Breast epithelium (tissue), 4 donors: ENCODE data around the gene LRRC74B. TPM values are rescaled to one million over a fixed set of nuclear protein-coding genes. Genes with fewer than 3 reads are reported as not detected.

ENCODE experiments used
- DNase-seq, 2 donors: peaks; one replicate each; pipeline ENCODE4 v3.0.0-alpha.2; 2019; ENCODE audit warnings: low spot score in 2 of 2
- H3K27ac ChIP-seq, 2 donors: fragments of 200-600 bp; sonication (generic) in 1 of 2; one replicate each; pipeline ENCODE4 v1.5.1; 2016 to 2019; ENCODE audit warnings: mild to moderate bottlenecking in 1 of 2
- H3K27me3 ChIP-seq, 2 donors: fragments of 200-600 bp; sonication (generic) in 1 of 2; one replicate each; pipeline versions ENCODE4 v1.5.1 to v1.6.0; 2017 to 2019; ENCODE audit warnings: control low read depth in 1 of 2, mild to moderate bottlenecking in 1 of 2
- H3K36me3 ChIP-seq: fragments of 200-600 bp; one replicate; pipeline ENCODE4 v1.5.1; 2019
- H3K4me1 ChIP-seq, 2 donors: fragments of 200-600 bp; sonication (generic); one replicate each; pipeline ENCODE4 v1.5.1; 2016 to 2019; ENCODE audit warnings: control low read depth in 1 of 2
- H3K4me3 ChIP-seq, 3 donors: fragments of 200-600 bp; sonication (generic); 1 replicate in 2 of 3; 2 replicates in 1 of 3; pipeline ENCODE4 v1.5.1; 2016 to 2019; ENCODE audit warnings: mild to moderate bottlenecking in 3 of 3, moderate library complexity in 2 of 3
- H3K9me3 ChIP-seq, 2 donors: fragments of 200-600 bp; sonication (generic) in 1 of 2; one replicate each; pipeline ENCODE4 v1.5.1; 2016 to 2019; ENCODE audit warnings: control low read depth in 1 of 2
- CTCF ChIP-seq, 3 donors: fragments of 450-650 bp; IDR thresholded peaks; one replicate each; pipeline ENCODE4 v1.5.1; 2016 to 2017; ENCODE audit warnings: antibody characterized with exemption in 3 of 3, mild to moderate bottlenecking in 3 of 3, moderate library complexity in 3 of 3
- POLR2A ChIP-seq: fragments of 450-650 bp; IDR thresholded peaks from one replicate; pipeline ENCODE4 v1.6.1; 2016; ENCODE audit warnings: antibody characterized with exemption, mild to moderate bottlenecking, moderate library complexity
- POLR2AphosphoS5 ChIP-seq, 3 donors: sonication (generic); formaldehyde crosslinking; IDR thresholded peaks; one replicate each; pipeline ENCODE4 v1.6.1; 2017; ENCODE audit warnings: antibody characterized with exemption in 3 of 3
- intact Hi-C: fragments of 100-400 bp; cut with DNase I; formaldehyde crosslinking; loops from one replicate; pipeline ENCODE4 v1.15.1; 2023; ENCODE audit warnings: low total_unique reads
- total RNA-seq, 3 donors: library from RNA; depleted of rRNA; stranded (reverse); fragments of >200 nt; gene quantifications; one replicate each; pipeline ENCODE4 v1.1.0, GENCODE V29; 2016

LRRC74B gene
- total RNA-seq, 3 donors from 2014 or later: not detected

- H3K9me3 ChIP-seq: no peaks in the 10 kb centered on the region
- no peaks in the 10 kb centered on the region for H3K36me3 ChIP-seq
- H3K27me3 ChIP-seq: no peaks in the 10 kb centered on the region
- no peak for DNase-seq
- intact Hi-C loops: no loop called here
- H3K4me3 ChIP-seq: no peak overlapping the region
- H3K4me1 ChIP-seq: peaks cover 7 to 8% of the 10 kb centered on the region in 2 donors
- H3K27ac ChIP-seq: no peak overlapping the region
- no peak for TF ChIP-seq CTCF (IDR thresholded peaks at IDR 0.05)
- no peak for TF ChIP-seq POLR2A
- no peak for TF ChIP-seq POLR2AphosphoS5 (IDR thresholded peaks at IDR 0.05)
These were observed 33.0 kb upstream of the LRRC74B start for GRCh38 chr22:21012446-21013407.

- no peaks in the 10 kb centered on the region for H3K36me3 ChIP-seq
- H3K27ac ChIP-seq: peak overlapping the region; percentile 61 to 84
- no peaks in the 10 kb centered on the region for H3K27me3 ChIP-seq
- TF ChIP-seq POLR2AphosphoS5 (IDR thresholded peaks at IDR 0.05): peak in 1 of 3 donors; percentile 5
- TF ChIP-seq POLR2A: no peak
- no peak for TF ChIP-seq CTCF (IDR thresholded peaks at IDR 0.05)
- intact Hi-C loops: no loop called here
- peaks cover 7 to 8% of the 10 kb centered on the region in 2 donors for H3K4me1 ChIP-seq
- DNase-seq: no peak
- peak overlapping the region; percentile 42 to 70 (median 50) for H3K4me3 ChIP-seq
- no peaks in the 10 kb centered on the region for H3K9me3 ChIP-seq
These were observed 32.0 kb upstream of the LRRC74B start for GRCh38 chr22:21013657-21014201.

GRCh38 chr22:21014202-21014725 lies 31.5 kb upstream of the LRRC74B start:
- H3K9me3 ChIP-seq: no peaks in the 10 kb centered on the region
- TF ChIP-seq POLR2AphosphoS5 (IDR thresholded peaks at IDR 0.05) (peak in 1 of 3 donors; percentile 6), POLR2A (no peak)
- peaks cover 7 to 8% of the 10 kb centered on the region in 2 donors for H3K4me1 ChIP-seq
- peak in 1 of 2 donors; percentile 62 for DNase-seq
- intact Hi-C loops: no loop called here
- peak overlapping the region; percentile 42 to 70 (median 50) for H3K4me3 ChIP-seq
- no peaks in the 10 kb centered on the region for H3K27me3 ChIP-seq
- no peaks in the 10 kb centered on the region for H3K36me3 ChIP-seq
- H3K27ac ChIP-seq: peak overlapping the region; percentile 61 to 84

- no peaks in the 10 kb centered on the region for H3K27me3 ChIP-seq
- no peak for DNase-seq
- no peaks in the 10 kb centered on the region for H3K36me3 ChIP-seq
- peaks cover 7 to 8% of the 10 kb centered on the region in 2 donors for H3K4me1 ChIP-seq
- peak within 1 kb of the TSS; percentile 42 to 70 (median 50) for H3K4me3 ChIP-seq
- intact Hi-C loops: no loop called here
- TF ChIP-seq CTCF (IDR thresholded peaks at IDR 0.05): no peak
- no peak for TF ChIP-seq POLR2AphosphoS5 (IDR thresholded peaks at IDR 0.05)
- TF ChIP-seq POLR2A: no peak
- H3K27ac ChIP-seq: peak within 1 kb of the TSS; percentile 61 to 84
- H3K9me3 ChIP-seq: no peaks in the 10 kb centered on the region
These were observed 30.9 kb upstream of the LRRC74B start, which contains the start of gene P2RX6 for GRCh38 chr22:21014726-21015465. Gene P2RX6 (plus strand): TSS chr22:21015165. CDS start chr22:21015175, 10 bp downstream.

- no peak for TF ChIP-seq CTCF (IDR thresholded peaks at IDR 0.05)
- TF ChIP-seq POLR2AphosphoS5 (IDR thresholded peaks at IDR 0.05): no peak
- TF ChIP-seq POLR2A: no peak
- Histone ChIP-seq H3K36me3 (no peaks in the 10 kb centered on the region), H3K27ac (peak overlapping the region in 1 of 2 donors; percentile 84), H3K4me3 (no peak overlapping the region), H3K9me3 (no peaks in the 10 kb centered on the region), H3K27me3 (no peaks in the 10 kb centered on the region), H3K4me1 (peaks cover 7 to 8% of the 10 kb centered on the region in 2 donors)
- intact Hi-C loops: no loop called here
- DNase-seq: no peak
These were observed 30.2 kb upstream of the LRRC74B start for GRCh38 chr22:21015466-21016006.
